ENCODE data around the gene HMX1. TPM values are rescaled to one million over a fixed set of nuclear protein-coding genes. Genes with fewer than 3 reads are reported as not detected.

Gene HMX1
- total RNA-seq, 1 donor from 2014 or later, result not detected

- no peak for TF ChIP-seq CTCF (IDR thresholded peaks at IDR 0.05; ENCODE audit: borderline replicate concordance)
- Histone ChIP-seq H3K4me3 (no peak overlapping the region), H3K9me3 (replicated peaks) (no peaks in the 10 kb centered on the region), H3K27ac (replicated peaks) (no peak overlapping the region), H3K27me3 (ENCODE audit: low read depth) (peaks cover 97% of the 10 kb centered on the region), H3K36me3 (no peaks in the 10 kb centered on the region), H3K4me1 (peaks cover 6% of the 10 kb centered on the region)
- no peak for DNase-seq
- intact Hi-C loops (cut with micrococcal nuclease), result no loop called here
These were observed 5.5 kb upstream of the HMX1 start for GRCh38 chr4:8876982-8877779.

GRCh38 chr4:8874896-8875680, 3.4 kb upstream of the HMX1 start:
- intact Hi-C loops (cut with micrococcal nuclease), result no loop called here
- peaks cover 9% of the 10 kb centered on the region for H3K4me1 ChIP-seq
- H3K9me3 ChIP-seq (replicated peaks), result no peaks in the 10 kb centered on the region
- H3K36me3 ChIP-seq, result no peaks in the 10 kb centered on the region
- no peak overlapping the region for H3K4me3 ChIP-seq
- DNase-seq, result no peak
- H3K27ac ChIP-seq (replicated peaks), result no peak overlapping the region
- no peak for TF ChIP-seq CTCF (IDR thresholded peaks at IDR 0.05; ENCODE audit: borderline replicate concordance)
- peaks cover 100% of the 10 kb centered on the region for H3K27me3 ChIP-seq (ENCODE audit: low read depth)

- TF ChIP-seq CTCF (IDR thresholded peaks at IDR 0.05; ENCODE audit: borderline replicate concordance), result no peak
- Histone ChIP-seq H3K27me3 (ENCODE audit: low read depth) (peaks cover 100% of the 10 kb centered on the region), H3K27ac (replicated peaks) (no peak overlapping the region), H3K4me1 (peaks cover 9% of the 10 kb centered on the region), H3K4me3 (no peak overlapping the region), H3K36me3 (no peaks in the 10 kb centered on the region), H3K9me3 (replicated peaks) (no peaks in the 10 kb centered on the region)
- intact Hi-C loops (cut with micrococcal nuclease), result no loop called here
- DNase-seq, result no peak
These were observed 2.6 kb upstream of the HMX1 start for GRCh38 chr4:8874003-8874895.

GRCh38 chr4:8872402-8873291, 1.0 kb upstream of the HMX1 start:
- Histone ChIP-seq H3K4me1 (peaks cover 9% of the 10 kb centered on the region), H3K36me3 (no peaks in the 10 kb centered on the region), H3K27me3 (ENCODE audit: low read depth) (peaks cover 100% of the 10 kb centered on the region), H3K27ac (replicated peaks) (no peak overlapping the region), H3K4me3 (peak overlapping the region; percentile 38), H3K9me3 (replicated peaks) (no peaks in the 10 kb centered on the region)
- intact Hi-C loops (cut with micrococcal nuclease), result no loop called here
- TF ChIP-seq CTCF (IDR thresholded peaks at IDR 0.05; ENCODE audit: borderline replicate concordance), result no peak
- DNase-seq, result no peak
